Stomach (tissue), 9 donors: ENCODE data around the gene CDH1. TPM values are rescaled to one million over a fixed set of nuclear protein-coding genes. Genes with fewer than 3 reads are reported as not detected.

Source experiments
- DNase-seq, 2 donors: peaks; one replicate each; pipeline versions ENCODE4 v3.0.0 to v3.0.0-alpha.2; 2013 to 2019
- H3K27ac ChIP-seq, 5 donors: fragments of 200-600 bp in 4 of 5; sonication (generic) in 4 of 5; one replicate each; pipeline ENCODE4 v1.5.1; 2013 to 2019; ENCODE audit warnings: mild to moderate bottlenecking in 1 of 5, moderate library complexity in 1 of 5
- H3K27me3 ChIP-seq, 3 donors: fragments of 200-600 bp; sonication (generic); one replicate each; pipeline ENCODE4 v1.5.1; 2017 to 2019; ENCODE audit warnings: mixed run types in 1 of 3
- H3K36me3 ChIP-seq, 4 donors: fragments of 200-600 bp; sonication (generic); 1 replicate in 3 of 4; 2 replicates in 1 of 4; pipeline ENCODE4 v1.5.1; 2016 to 2019
- H3K4me1 ChIP-seq, 4 donors: fragments of 200-600 bp; sonication (generic); one replicate each; pipeline ENCODE4 v1.5.1; 2016 to 2019
- H3K4me3 ChIP-seq, 4 donors: fragments of 200-600 bp; sonication (generic) in 3 of 4; one replicate each; pipeline ENCODE4 v1.5.1; 2016 to 2019; ENCODE audit warnings: mild to moderate bottlenecking in 1 of 4
- H3K9me3 ChIP-seq, 4 donors: fragments of 200-600 bp; sonication (generic); one replicate each; pipeline ENCODE4 v1.5.1; 2016 to 2019
- CTCF ChIP-seq, 7 experiments: fragments of 450-650 bp in 4 of 7; fragments of 200-600 bp in 3 of 7; sonication (generic) in 3 of 7; IDR thresholded peaks; one replicate each; pipeline ENCODE4 v1.5.1; 2016 to 2019; ENCODE audit warnings: antibody characterized with exemption in 7 of 7, control low read depth in 2 of 7, mild to moderate bottlenecking in 1 of 7
- EP300 ChIP-seq: sonication (generic); formaldehyde crosslinking; IDR thresholded peaks from one replicate; pipeline ENCODE4 v1.6.1; 2017; ENCODE audit warnings: antibody characterized with exemption
- POLR2A ChIP-seq, 4 donors: fragments of 450-650 bp; IDR thresholded peaks; one replicate each; pipeline ENCODE4 v1.6.1; 2016; ENCODE audit warnings: antibody characterized with exemption in 4 of 4, control low read depth in 2 of 4, mild to moderate bottlenecking in 1 of 4, moderate library complexity in 1 of 4
- POLR2AphosphoS5 ChIP-seq, 3 donors: sonication (generic); formaldehyde crosslinking; IDR thresholded peaks; one replicate each; pipeline ENCODE4 v1.6.1; 2016; ENCODE audit warnings: antibody characterized with exemption in 3 of 3
- WGBS, 5 donors: extraction: QIAGEN DNeasy Blood & Tissue Kit in 3 of 5; methylation state at CpG; one replicate each; pipeline versions ENCODE4 v1.1.5 to v1.1.7; 2013 to 2018; 5-methylcytosine and 5-hydroxymethylcytosine counted together
- intact Hi-C: fragments of 100-400 bp; cut with DNase I; formaldehyde crosslinking; loops from one replicate; pipeline ENCODE4 v1.15.1; 2023; ENCODE audit warnings: low total_unique reads
- polyA plus RNA-seq, 3 donors: library from polyadenylated mRNA; stranded (reverse); fragments of 200-250 nt; gene quantifications; one replicate each; pipeline ENCODE4 v1.2.3, GENCODE V29; 2013
- total RNA-seq, 5 donors: library from RNA; depleted of rRNA; stranded (reverse); fragments of >200 nt; gene quantifications; one replicate each; pipeline versions ENCODE4 v1.1.0 to v1.2.3, GENCODE V29; 2014 to 2016
- donor health status: healthy with polysubstance abuse.
- donor health status: Bipolar disorder and iron deficiency.
- donor health status: healthy.

The CDH1 gene
- total and polyA plus RNA-seq, 8 donors = 15.0 to 567 (median 132) TPM

- H3K27ac ChIP-seq = no peak overlapping the region
- 74 to 94% (median 87%) methylated on average over 2 of the region's 2 CpGs for WGBS, 5 donors
- H3K9me3 ChIP-seq = no peaks in the 10 kb centered on the region
- no peak overlapping the region for H3K4me3 ChIP-seq
- peaks cover 4 to 15% (median 5%) of the 10 kb centered on the region in 4 donors for H3K4me1 ChIP-seq
- intact Hi-C loops = no loop called here
- no peak for TF ChIP-seq POLR2AphosphoS5 (IDR thresholded peaks at IDR 0.05)
- no peak for TF ChIP-seq POLR2A (IDR thresholded peaks at IDR 0.05)
- TF ChIP-seq EP300 = no peak
- no peak for TF ChIP-seq CTCF (IDR thresholded peaks at IDR 0.05)
- H3K36me3 ChIP-seq = peaks cover 0 to 15% (median 5%) of the 10 kb centered on the region in 4 donors
- no peak for DNase-seq
- no peaks in the 10 kb centered on the region for H3K27me3 ChIP-seq
These were observed 31.7 kb downstream of the CDH1 start for GRCh38 chr16:68768771-68769170.

GRCh38 chr16:68770671-68771070, 33.6 kb downstream of the CDH1 start:
- no peaks in the 10 kb centered on the region for H3K9me3 ChIP-seq
- intact Hi-C loops = no loop called here
- H3K36me3 ChIP-seq = peaks cover 0 to 15% (median 5%) of the 10 kb centered on the region in 4 donors
- DNase-seq = no peak
- peaks cover 8 to 17% (median 11%) of the 10 kb centered on the region in 4 donors for H3K4me1 ChIP-seq
- TF ChIP-seq POLR2AphosphoS5 (IDR thresholded peaks at IDR 0.05) = no peak
- TF ChIP-seq EP300 = no peak
- H3K4me3 ChIP-seq = no peak overlapping the region
- H3K27me3 ChIP-seq = no peaks in the 10 kb centered on the region
- 59 to 78% (median 77%) methylated on average over 8 of the region's 8 CpGs for WGBS, 5 donors
- H3K27ac ChIP-seq = no peak overlapping the region

- Histone ChIP-seq H3K4me1 (peaks cover 8 to 32% (median 14%) of the 10 kb centered on the region in 4 donors), H3K27me3 (no peaks in the 10 kb centered on the region), H3K27ac (no peak overlapping the region), H3K4me3 (no peak overlapping the region), H3K36me3 (peaks cover 0 to 15% (median 5%) of the 10 kb centered on the region in 4 donors), H3K9me3 (no peaks in the 10 kb centered on the region)
- 88 to 91% (median 88%) methylated on average over 11 of the region's 11 CpGs for WGBS, 5 donors
- intact Hi-C loops = no loop called here
- TF ChIP-seq EP300 (no peak), POLR2AphosphoS5 (IDR thresholded peaks at IDR 0.05) (no peak), CTCF (IDR thresholded peaks at IDR 0.05) (no peak), POLR2A (IDR thresholded peaks at IDR 0.05) (no peak)
- no peak for DNase-seq
These were observed 35.1 kb downstream of the CDH1 start for GRCh38 chr16:68772030-68772681.

GRCh38 chr16:68772871-68773270, 35.8 kb downstream of the CDH1 start:
- intact Hi-C loops = no loop called here
- DNase-seq = no peak
- Histone ChIP-seq H3K4me1 (peaks cover 13 to 37% (median 18%) of the 10 kb centered on the region in 4 donors), H3K36me3 (peaks cover 0 to 15% (median 5%) of the 10 kb centered on the region in 4 donors), H3K4me3 (no peak overlapping the region), H3K9me3 (no peaks in the 10 kb centered on the region), H3K27me3 (no peaks in the 10 kb centered on the region), H3K27ac (no peak overlapping the region)
- WGBS, 5 donors = 92 to 98% (median 97%) methylated on average over 2 of the region's 2 CpGs
- no peak for TF ChIP-seq CTCF (IDR thresholded peaks at IDR 0.05)
- no peak for TF ChIP-seq POLR2A (IDR thresholded peaks at IDR 0.05)
- TF ChIP-seq POLR2AphosphoS5 (IDR thresholded peaks at IDR 0.05) = no peak
- no peak for TF ChIP-seq EP300
